Vagina (tissue), 2 donors: Measurements from ENCODE around the gene PRG2.

Source experiments
- POLR2A ChIP-seq, 2 donors: fragments of 450-650 bp; IDR thresholded peaks; one replicate each; pipeline ENCODE4 v1.6.1; 2017; ENCODE audit warnings: antibody characterized with exemption in 2 of 2, mild to moderate bottlenecking in 2 of 2, moderate library complexity in 2 of 2
- TF ChIP-seq, protein P1 (sequence below), 3 experiments: fragments of 450-650 bp in 2 of 3; fragments of 200-600 bp in 1 of 3; sonication (generic) in 1 of 3; IDR thresholded peaks; one replicate each; pipeline ENCODE4 v1.5.1; 2017 to 2019; ENCODE audit warnings: antibody characterized with exemption in 3 of 3, mild to moderate bottlenecking in 2 of 3, moderate library complexity in 2 of 3

- no peak for TF ChIP-seq POLR2A (IDR thresholded peaks at IDR 0.05)
- TF ChIP-seq, protein P1, sequence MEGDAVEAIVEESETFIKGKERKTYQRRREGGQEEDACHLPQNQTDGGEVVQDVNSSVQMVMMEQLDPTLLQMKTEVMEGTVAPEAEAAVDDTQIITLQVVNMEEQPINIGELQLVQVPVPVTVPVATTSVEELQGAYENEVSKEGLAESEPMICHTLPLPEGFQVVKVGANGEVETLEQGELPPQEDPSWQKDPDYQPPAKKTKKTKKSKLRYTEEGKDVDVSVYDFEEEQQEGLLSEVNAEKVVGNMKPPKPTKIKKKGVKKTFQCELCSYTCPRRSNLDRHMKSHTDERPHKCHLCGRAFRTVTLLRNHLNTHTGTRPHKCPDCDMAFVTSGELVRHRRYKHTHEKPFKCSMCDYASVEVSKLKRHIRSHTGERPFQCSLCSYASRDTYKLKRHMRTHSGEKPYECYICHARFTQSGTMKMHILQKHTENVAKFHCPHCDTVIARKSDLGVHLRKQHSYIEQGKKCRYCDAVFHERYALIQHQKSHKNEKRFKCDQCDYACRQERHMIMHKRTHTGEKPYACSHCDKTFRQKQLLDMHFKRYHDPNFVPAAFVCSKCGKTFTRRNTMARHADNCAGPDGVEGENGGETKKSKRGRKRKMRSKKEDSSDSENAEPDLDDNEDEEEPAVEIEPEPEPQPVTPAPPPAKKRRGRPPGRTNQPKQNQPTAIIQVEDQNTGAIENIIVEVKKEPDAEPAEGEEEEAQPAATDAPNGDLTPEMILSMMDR (IDR thresholded peaks at IDR 0.05), result no peak
Measured at GRCh38 chr11:57353036-57353435, 37.4 kb downstream of the PRG2 start.
